GM12875 (cell line): ENCODE data around the gene SCLY.
A peak's percentile ranks its signal among the peaks of the same experiment; 100 is the strongest.

Source experiments
- H3K4me3 ChIP-seq: one replicate; pipeline ENCODE4 v1.5.1; 2011; ENCODE audit warnings: low read depth, low read length, control low read depth
- TF ChIP-seq, protein P1 (sequence below): IDR thresholded peaks from 2 replicates; pipeline ENCODE4 v1.5.1; 2011; ENCODE audit warnings: low read depth, mild to moderate bottlenecking, control low read depth, inconsistent platforms, low read length, moderate library complexity, borderline replicate concordance; ENCODE audit not compliant: insufficient read depth

Gene SCLY

DNA sequence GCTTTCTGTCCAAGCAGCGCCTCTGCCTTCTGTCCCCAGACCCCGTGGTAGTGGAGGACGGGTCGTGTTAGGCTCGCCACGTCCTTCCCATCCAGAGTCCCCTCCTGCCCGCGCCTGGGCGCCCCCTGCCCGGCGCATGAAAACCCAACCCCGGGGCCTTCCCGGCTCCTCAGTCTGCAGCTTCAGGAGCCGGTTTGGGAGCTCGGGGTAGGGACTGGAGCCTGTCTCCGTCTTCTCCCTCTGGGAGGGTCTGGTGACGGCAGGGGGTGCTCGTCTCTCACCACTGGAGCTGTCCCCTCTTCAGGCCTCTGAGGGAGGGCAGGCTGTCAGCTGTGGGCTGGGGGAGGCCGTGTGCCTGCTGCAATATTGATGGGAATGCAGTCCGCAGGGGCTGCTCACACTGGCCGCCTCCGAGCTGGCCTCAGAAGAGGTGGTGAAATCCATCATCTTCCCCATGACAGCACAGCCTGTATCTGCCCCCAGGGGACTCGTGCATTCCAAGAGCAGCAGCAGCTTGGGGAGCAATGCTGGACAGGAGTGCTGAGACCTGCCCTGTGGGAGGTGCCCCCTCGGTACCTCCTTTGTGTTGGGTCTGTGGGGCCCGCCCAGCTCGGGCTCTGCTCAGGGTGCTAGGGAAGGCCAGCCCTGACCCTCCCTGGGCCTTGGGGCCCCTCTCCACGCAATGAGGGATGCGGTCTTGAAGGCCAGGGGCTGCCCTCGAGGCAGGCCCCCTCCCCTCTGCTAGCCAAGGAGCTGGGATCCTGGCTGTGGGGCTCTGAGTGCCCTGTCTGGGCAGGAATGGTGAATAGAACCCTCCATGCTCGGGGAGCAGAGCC is 59.9 kb downstream of the SCLY start:
- H3K4me3 ChIP-seq, result no peak overlapping the region
- TF ChIP-seq, protein P1, sequence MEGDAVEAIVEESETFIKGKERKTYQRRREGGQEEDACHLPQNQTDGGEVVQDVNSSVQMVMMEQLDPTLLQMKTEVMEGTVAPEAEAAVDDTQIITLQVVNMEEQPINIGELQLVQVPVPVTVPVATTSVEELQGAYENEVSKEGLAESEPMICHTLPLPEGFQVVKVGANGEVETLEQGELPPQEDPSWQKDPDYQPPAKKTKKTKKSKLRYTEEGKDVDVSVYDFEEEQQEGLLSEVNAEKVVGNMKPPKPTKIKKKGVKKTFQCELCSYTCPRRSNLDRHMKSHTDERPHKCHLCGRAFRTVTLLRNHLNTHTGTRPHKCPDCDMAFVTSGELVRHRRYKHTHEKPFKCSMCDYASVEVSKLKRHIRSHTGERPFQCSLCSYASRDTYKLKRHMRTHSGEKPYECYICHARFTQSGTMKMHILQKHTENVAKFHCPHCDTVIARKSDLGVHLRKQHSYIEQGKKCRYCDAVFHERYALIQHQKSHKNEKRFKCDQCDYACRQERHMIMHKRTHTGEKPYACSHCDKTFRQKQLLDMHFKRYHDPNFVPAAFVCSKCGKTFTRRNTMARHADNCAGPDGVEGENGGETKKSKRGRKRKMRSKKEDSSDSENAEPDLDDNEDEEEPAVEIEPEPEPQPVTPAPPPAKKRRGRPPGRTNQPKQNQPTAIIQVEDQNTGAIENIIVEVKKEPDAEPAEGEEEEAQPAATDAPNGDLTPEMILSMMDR, result peak; percentile 11; the same call in 1 of the 2 replicates

DNA sequence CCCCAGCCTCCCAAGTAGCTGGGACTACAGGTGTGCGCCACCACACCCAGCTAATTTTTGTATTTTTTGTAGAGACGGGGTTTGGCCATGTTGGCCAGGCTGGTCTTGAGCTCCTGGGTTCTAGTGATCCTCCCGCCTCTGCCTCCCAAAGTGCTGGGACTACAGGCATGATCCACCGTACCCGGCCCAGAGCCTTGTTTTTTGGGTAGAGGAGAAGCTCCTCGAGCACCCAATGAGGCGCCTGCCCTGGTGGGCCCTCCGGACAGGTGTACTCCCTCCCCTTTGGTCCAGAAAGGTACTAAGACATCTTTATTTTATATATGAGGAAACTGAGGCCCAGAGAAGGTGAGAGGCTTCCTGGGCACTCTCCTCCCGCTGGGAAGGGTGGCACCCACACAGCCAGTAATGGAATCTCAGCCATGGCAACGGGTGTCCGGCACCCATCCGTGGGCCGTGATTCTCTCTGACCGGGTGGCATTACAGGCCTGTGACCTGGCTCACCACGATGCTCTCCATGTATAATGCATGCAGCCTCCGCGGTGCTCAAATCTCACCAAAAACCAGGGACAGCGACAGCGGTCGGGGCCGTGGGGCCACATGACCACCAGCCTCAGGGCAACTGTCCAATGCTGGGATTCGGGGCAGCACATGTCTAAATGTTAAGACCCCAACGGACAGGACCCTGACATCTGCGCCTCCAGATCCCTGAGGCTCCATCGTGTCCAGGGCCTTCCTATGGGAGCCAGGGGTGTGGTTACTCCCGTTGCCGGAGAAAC is 60.9 kb downstream of the SCLY start:
- TF ChIP-seq, protein P1, result no peak
- H3K4me3 ChIP-seq, result no peak overlapping the region

DNA sequence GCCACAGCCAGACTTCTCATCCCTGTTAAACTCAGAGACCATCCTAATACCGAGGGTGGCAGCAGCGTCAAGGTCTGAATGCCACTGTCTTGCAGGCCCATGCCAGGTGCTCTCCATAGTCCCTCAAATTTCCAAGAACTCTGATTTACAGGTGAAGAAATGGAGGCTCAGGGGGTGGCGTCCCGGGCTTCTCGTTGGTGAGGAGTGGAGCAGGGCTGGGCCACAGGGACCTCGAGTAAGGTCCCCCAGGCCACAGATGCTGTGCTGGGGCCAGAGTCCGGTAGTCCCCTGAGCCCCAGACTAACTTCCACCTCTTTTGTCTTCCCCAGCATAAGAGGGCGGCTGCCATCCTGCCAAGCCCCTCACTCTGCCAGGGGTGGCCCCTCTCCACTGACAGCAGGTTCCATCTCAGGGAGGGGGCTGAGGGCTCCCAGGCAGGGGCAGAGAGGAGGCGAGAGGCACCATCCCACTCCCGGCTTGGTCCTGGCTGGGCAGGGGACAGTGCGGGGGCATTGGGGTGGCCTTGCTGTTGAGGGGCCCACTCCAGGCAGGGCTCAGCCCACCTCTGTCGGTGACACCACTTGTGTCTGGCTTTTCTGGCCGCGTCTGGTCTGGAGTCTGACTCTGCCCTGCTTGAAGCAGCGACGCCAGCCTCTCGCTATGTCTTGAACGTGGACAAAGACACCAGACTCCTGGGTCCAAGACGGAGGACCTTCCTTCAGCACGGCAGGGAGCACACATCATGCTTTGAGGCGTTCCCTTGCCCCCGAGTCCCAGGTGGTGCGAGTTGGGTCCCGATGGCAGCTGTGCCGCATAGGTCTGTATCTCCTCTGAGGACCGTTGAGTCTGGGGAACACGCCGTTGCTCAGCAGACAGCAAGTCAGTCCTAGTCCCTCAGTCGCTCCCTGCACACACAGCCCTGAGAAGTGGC is 61.8 kb downstream of the SCLY start:
- TF ChIP-seq, protein P1, result no peak

DNA sequence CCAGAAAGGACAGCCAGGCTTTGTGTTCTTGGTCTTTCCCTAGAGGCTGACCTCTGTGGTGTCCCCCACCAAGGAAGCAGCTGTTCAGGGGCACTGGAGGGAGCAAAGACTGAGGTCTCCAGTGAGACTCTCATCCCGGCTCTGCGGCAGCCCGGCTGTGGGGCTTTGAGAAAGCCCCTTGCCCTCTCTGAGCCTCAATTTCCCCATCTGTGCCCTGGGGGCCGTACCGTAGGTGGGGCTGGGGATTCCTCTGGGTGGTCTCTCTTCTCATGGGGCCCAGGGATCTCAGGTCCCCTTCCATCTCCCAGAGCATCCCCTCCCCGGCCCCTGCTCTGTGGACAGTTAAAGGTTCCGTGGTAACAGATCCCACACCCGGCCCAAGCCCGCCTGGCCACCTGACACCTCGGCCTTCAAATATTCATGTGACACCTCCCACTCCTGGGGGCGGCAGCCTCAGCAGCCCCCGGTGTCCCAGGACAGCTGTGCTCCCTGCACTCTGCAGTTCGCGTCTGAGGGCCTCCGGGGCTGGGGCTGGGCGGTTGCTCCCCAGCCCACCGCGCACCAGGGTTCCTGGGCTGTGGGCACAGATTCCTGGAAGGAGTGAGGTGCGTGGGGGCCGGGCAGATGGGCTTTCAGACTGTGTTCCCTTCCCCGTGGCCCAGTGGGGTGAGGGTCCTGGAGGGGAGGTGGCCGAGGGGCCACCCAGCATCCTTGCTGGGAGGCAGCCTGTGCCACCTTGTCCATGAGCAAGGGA is 62.6 kb downstream of the SCLY start:
- no peak overlapping the region for H3K4me3 ChIP-seq
- TF ChIP-seq, protein P1, result no peak

More for the DNA sequence above, 61.8 kb downstream of the SCLY start:
- no peak overlapping the region for H3K4me3 ChIP-seq

DNA sequence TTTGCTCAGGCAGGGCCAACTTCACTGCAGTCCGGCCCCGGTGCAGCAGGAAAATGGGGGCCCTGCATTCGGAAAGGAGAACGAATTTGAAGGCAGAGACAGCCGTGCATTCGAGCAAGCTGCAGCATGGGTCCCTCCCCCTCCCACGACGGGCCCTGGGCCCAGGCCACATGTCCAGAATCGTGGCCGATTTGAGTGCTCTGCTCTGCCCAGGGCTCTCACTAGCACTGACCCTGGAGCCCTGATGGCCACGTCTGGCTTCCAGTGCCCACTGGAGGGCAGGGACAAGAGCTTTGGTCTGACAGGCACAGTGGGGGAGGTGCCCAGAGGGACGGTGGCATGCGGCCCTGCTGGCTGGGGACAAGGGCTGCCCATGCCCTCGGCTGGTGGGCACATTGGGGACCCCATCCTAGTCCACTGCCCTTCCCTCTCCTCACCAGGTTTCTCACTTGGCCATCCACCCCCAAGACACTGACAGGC is 63.2 kb downstream of the SCLY start:
- TF ChIP-seq, protein P1, result no peak
- H3K4me3 ChIP-seq, result no peak overlapping the region

DNA sequence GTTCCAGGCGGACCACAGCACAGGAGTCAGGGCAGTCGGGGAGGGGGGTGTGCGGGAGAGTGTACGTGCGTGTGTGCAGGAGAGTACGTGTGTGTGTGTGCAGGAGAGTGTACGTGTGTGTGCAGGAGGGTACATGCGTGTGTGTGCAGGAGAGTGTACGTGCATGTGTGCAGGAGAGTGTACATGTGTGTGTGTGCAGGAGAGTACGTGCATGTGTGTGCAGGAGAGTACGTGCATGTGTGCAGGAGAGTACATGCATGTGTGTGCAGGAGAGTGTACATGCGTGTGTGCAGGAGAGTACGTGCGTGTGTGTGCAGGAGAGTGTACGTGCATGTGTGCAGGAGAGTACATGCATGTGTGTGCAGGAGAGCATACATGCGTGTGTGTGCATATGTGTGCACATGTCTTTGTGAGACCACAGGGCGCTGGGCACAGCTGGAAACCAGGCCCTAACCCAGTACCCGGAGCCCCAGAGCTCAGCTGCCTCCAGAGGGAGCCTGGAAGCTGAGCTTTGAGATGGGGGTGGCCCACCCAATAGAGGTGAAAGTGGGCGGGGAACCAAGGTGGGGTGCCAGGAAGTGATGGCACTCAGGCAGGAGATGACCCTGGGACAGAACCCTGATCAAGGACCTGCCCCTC is 63.8 kb downstream of the SCLY start:
- TF ChIP-seq, protein P1, result no peak
- no peak overlapping the region for H3K4me3 ChIP-seq
